Measurements from ENCODE around the gene OAT.

OAT gene

DNA sequence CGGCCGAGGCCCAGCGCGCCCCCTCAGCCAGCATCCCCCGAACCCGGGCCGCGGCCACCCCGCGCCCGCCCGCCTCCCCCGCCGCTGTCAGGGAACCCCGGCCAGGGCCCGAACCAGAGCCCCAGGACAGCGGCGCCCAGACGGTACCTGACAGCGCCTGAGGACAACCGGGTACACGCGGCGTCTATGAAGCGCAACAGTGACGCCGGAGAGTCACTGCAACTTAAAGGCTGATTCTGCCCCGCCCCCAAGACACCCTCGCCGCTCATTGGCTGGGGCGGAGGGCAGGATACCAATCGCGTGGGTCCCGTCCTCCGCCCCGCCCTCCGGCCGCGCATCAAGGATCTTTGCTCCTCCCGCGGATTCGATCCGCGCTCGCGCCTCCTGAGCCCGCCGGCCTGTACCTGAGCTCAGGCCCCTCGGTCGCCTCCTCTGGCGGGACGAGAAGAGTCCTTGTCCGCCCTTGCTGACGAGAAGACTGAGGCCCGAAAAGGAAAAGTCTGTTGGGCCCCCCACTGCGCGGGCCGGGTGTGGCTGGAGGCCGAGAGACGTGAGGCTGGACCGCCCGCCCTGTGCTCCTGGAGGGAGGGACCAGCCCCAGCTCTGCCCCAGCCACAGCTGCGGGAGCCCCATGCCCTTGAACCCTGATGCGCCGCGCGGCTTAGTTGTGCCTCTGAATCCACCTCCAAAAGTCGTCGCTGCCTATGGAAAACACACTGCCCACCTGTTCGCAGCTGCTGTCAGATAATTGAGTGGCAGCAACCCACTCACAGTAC is at the start of gene OAT:
TSS of gene OAT (minus strand) at position 198 of the 776 bp plus-strand sequence. CDS start 6,752 bp downstream, outside the sequence.
- H3K4me1 Mint-ChIP-seq (ENCODE audit: low read depth) = peaks cover 11% of the 10 kb centered on the region
- no peaks in the 10 kb centered on the region for H3K36me3 Mint-ChIP-seq (ENCODE audit: low read depth)
- peak within 1 kb of the TSS; percentile 57 for H3K27ac Mint-ChIP-seq
- peaks cover 43% of the 10 kb centered on the region for H3K27me3 Mint-ChIP-seq
- intact Hi-C loops (cut with micrococcal nuclease) = loop anchor here (5.0 kb wide), 1 partner anchor 43 kb away; the partner anchor contains the start of gene LHPP
- H3K9me3 Mint-ChIP-seq = no peaks in the 10 kb centered on the region
- peak within 1 kb of the TSS; percentile 77 for H3K4me3 Mint-ChIP-seq

DNA sequence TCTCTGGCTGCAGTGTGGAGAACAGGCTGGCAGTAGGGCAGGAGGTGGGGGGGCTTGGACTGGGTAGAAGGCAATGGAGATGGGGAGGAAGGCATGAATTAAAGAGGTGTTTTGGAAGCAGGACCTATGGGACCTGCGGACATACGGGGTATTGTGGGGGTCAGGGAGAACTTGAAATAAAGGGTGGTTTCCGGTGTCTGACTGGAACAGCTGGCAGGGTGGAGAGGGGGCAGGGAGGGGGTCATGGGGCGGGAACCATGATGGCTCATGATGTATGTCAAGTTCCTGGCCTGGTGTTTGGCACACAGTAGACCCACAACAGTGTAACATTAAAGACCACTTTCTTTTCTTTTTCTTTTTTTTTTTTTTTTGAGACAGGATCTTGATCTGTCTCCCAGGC is 48.4 kb upstream of the OAT start:
- peaks cover 15% of the 10 kb centered on the region for H3K4me1 Mint-ChIP-seq (ENCODE audit: low read depth)
- intact Hi-C loops (cut with micrococcal nuclease) = no loop called here
- no peaks in the 10 kb centered on the region for H3K27me3 Mint-ChIP-seq
- H3K4me3 Mint-ChIP-seq = no peak overlapping the region
- no peaks in the 10 kb centered on the region for H3K9me3 Mint-ChIP-seq
- no peak overlapping the region for H3K27ac Mint-ChIP-seq
- no peaks in the 10 kb centered on the region for H3K36me3 Mint-ChIP-seq (ENCODE audit: low read depth)

DNA sequence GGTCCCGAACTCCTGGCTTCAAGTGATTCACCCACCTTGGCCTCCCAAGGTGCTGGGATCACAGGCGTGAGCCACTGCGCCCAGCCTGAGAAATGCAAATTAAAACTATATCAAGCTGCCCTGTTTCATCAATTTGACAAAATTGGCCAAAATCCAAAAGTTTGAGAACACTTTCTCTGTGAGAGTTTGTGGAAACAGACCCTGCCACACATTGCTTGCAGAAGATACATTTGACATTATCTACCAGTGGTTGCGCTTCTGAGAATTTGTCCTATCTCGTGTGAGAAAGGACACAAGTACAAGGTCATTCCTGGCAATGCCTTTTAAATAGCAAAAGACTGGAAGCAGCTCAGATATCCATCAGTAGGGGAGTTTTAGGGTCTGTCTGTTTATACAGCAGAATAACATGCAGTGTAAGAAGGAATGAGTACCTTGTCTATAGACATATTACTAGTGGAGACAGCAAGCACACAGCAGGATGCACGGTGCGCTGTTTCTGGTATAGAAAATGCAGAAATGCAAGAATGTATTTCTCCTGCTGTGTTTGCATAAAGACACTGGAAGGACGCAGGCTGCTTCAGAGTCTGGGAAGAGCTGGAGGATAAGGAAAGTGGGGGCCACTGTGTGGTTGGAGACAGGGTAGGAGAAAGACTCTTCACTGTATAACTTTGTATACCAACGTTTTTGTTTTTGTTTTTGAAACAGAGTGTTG is 47.2 kb upstream of the OAT start:
- no peak overlapping the region for H3K4me3 Mint-ChIP-seq
- H3K36me3 Mint-ChIP-seq (ENCODE audit: low read depth) = no peaks in the 10 kb centered on the region
- peaks cover 21% of the 10 kb centered on the region for H3K4me1 Mint-ChIP-seq (ENCODE audit: low read depth)
- H3K9me3 Mint-ChIP-seq = no peaks in the 10 kb centered on the region
- intact Hi-C loops (cut with micrococcal nuclease) = no loop called here
- H3K27ac Mint-ChIP-seq = no peak overlapping the region
- no peaks in the 10 kb centered on the region for H3K27me3 Mint-ChIP-seq

DNA sequence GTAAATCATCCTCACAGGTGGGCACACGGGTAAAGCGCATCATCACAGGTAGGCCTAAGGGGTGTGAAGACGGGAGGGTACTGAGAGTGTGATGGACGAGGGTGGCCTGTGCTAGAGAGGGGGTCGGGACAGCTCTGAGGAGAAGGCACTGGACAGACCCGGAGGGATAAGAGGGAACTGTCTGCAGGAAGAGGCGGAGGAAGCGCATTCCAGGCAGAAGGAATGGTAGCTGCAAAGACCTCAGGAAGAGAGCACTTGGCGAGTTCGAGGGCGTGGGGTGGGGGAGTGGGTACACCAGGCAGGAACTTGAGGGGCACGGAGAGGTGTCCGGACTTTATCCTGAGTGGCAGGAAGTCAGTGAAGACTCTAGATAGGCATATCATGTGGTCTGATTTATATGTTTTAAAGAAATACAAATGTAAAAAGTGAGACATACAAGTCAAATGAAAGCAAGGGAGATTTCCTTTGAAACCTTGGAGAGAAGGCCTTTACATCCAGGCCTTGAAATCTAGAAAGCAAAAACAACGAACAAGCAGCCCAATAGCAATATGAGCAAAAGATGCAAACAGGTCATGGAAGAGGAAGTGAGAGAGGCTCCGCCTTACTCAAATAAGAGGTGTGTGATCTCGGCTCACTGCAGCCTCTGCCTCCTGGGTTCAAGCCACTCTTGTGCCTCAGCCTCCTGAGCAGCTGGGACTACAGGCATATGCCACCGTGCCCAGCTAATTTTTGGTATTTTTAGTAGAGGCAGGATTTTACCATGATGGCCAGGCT is 46.5 kb upstream of the OAT start:
- H3K4me3 Mint-ChIP-seq = no peak overlapping the region
- no peaks in the 10 kb centered on the region for H3K36me3 Mint-ChIP-seq (ENCODE audit: low read depth)
- peaks cover 21% of the 10 kb centered on the region for H3K4me1 Mint-ChIP-seq (ENCODE audit: low read depth)
- no peaks in the 10 kb centered on the region for H3K9me3 Mint-ChIP-seq
- intact Hi-C loops (cut with micrococcal nuclease) = no loop called here
- H3K27ac Mint-ChIP-seq = peak overlapping the region; percentile 36
- H3K27me3 Mint-ChIP-seq = no peaks in the 10 kb centered on the region

DNA sequence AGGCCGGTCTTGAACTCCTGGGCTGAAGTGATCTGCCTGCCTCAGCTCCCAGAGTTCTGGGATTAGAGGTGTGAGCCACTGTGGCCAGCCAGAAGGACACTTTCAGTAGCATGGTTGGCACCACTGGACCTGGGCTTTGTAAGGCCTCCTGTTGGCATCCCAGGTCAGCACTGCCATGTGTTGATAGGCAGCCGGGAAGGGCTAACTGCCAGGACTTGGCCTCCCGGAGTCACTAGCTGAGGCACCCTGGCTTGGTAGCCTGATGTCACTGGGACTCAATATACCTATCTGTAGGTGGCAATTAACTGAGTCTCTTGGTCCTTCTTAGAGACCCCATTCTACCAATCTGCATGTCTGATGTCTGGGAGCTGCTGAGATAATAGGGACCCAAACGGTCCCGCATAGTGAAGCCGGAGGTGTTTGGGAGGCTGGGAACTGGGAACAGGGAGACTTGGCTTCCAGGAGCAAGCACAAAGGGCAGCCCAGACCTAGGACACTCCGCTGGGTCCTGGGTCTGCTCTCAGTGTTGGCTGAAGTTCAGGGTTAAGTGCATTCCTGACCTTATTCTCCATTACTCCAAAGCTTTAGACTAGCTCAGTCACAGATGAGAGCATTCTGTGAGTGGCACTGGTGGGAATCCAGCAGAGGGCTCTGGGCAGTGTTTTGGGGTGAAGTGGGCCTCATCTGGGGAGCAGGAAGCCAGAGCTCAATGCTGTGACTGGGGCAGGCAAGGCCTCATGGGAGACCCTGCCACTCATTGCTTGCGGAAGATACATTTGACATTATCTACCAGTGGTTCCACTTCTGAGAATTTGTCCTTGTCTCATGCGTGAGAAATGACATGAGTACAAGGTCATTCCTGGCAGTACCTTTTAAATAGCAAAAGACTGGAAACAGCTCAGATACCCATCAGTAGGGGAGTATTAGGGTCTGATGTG is 45.6 kb upstream of the OAT start:
- H3K36me3 Mint-ChIP-seq (ENCODE audit: low read depth) = no peaks in the 10 kb centered on the region
- H3K9me3 Mint-ChIP-seq = no peaks in the 10 kb centered on the region
- peak overlapping the region; percentile 36 for H3K27ac Mint-ChIP-seq
- no peak overlapping the region for H3K4me3 Mint-ChIP-seq
- peaks cover 21% of the 10 kb centered on the region for H3K4me1 Mint-ChIP-seq (ENCODE audit: low read depth)
- intact Hi-C loops (cut with micrococcal nuclease) = loop anchor here (5.0 kb wide), 1 partner anchor 47 kb away; the partner anchor contains the start of gene OAT
- no peaks in the 10 kb centered on the region for H3K27me3 Mint-ChIP-seq

DNA sequence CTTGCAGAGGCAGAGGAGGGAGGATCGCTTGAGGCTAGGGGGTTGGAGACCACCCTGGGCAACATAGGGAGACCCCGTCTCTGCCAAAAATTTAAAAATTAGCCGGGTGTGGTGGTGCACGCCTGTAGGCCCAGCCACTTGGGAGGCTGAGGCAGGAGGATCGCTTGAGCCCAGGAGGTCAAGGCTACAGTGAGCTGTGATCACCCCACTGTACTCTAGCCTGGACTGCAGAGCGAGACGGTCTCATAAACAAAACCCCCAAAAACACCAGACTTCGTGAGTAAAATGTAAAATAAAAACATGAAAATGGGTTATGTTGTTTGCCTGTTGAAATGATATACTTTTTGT is 43.6 kb upstream of the OAT start:
- H3K4me1 Mint-ChIP-seq (ENCODE audit: low read depth) = peaks cover 21% of the 10 kb centered on the region
- H3K9me3 Mint-ChIP-seq = no peaks in the 10 kb centered on the region
- no peaks in the 10 kb centered on the region for H3K36me3 Mint-ChIP-seq (ENCODE audit: low read depth)
- peaks cover 11% of the 10 kb centered on the region for H3K27me3 Mint-ChIP-seq
- H3K27ac Mint-ChIP-seq = peak overlapping the region; percentile 87
- intact Hi-C loops (cut with micrococcal nuclease) = loop anchor here (5.0 kb wide), 1 partner anchor 45 kb away; the partner anchor contains the start of gene OAT
- H3K4me3 Mint-ChIP-seq = peak overlapping the region; percentile 82

DNA sequence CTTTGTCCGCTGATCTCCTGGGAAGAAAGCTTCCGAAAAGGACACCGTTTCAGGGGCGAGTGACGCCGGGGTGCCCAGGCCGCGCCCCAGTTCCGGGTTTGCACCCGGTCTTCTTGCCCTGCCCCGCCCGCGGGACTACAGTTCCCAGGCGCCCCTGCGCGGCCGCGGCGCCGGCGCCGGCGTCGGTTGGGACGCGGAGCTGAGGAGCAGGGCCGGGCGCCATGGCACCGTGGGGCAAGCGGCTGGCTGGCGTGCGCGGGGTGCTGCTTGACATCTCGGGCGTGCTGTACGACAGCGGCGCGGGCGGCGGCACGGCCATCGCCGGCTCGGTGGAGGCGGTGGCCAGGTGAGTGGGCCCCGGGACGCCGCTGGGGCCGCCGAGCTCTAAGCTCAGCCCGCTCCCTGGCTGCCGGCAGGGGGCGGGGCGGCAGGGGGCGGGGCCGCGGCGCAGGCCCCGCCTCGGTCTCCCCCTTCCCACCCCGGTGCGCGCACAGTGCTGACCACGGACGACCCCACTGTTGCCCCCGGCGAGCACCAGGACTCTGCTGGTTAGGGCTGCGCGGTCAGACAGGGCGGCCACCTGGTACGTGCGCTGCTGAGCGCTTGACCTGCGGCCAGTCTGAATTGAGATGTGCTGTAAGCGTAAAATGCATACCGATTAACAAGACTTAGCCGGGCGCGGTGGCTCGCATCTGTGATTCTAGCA is 43.1 kb upstream of the OAT start, which contains the start of gene LHPP:
TSS of gene LHPP (plus strand) at position 182 of the 706 bp plus-strand sequence. CDS start at position 222, 40 bp downstream.
- H3K27me3 Mint-ChIP-seq = peaks cover 15% of the 10 kb centered on the region

DNA sequence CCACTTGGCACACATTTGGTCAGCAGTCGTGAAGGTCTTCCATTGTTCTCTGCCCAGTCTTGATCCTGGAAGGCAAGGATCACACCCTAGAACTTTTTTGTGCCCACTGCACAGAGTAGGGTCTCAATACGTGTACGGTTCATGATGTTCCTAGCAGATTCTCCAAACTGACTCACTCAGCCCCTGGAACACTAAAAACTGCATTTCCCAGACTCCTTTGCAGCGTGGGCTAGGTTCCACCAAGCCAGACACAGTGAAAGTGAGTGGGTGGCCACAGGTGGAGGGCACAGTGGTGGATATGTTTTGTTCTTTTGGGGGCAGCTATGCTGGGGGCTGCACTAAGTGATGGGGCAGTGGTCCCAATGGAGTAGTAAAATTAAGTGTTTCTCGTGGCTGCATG is 41.4 kb upstream of the OAT start:
- H3K36me3 Mint-ChIP-seq (ENCODE audit: low read depth) = no peaks in the 10 kb centered on the region
- H3K4me3 Mint-ChIP-seq = no peak overlapping the region
- H3K27ac Mint-ChIP-seq = no peak overlapping the region
- intact Hi-C loops (cut with micrococcal nuclease) = loop anchor here (5.0 kb wide), 1 partner anchor 43 kb away; the partner anchor contains the start of gene OAT
- peaks cover 31% of the 10 kb centered on the region for H3K27me3 Mint-ChIP-seq
- H3K4me1 Mint-ChIP-seq (ENCODE audit: low read depth) = peaks cover 15% of the 10 kb centered on the region
- H3K9me3 Mint-ChIP-seq = no peaks in the 10 kb centered on the region

More for the DNA sequence above, 43.1 kb upstream of the OAT start, which contains the start of gene LHPP:
- Mint-ChIP-seq H3K4me1 (ENCODE audit: low read depth) (peaks cover 21% of the 10 kb centered on the region), H3K27ac (peak within 1 kb of the TSS; percentile 87), H3K36me3 (ENCODE audit: low read depth) (no peaks in the 10 kb centered on the region), H3K4me3 (peak within 1 kb of the TSS; percentile 82), H3K9me3 (no peaks in the 10 kb centered on the region)
- intact Hi-C loops (cut with micrococcal nuclease) = loop anchor here (5.0 kb wide), 1 partner anchor 44 kb away; the partner anchor contains the start of gene OAT

DNA sequence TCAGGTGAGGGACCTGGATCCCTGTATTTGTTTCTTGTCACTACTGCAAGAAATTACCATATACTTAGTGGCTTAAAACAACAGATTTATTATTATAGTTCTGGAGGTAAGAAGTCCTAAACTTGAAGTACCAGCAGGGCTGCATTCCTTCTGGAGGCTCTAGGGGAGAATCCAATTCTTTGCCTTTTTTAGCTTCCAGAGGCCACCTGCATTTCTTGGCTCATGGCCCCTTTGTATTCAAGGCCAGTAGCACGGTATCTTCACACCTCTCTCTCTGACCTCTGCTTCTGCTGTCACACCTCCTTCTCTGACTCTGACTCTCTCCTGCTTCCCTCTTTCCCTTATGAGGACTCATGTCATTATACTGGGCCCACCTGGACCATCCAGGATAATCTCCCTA is 40.7 kb upstream of the OAT start:
- peaks cover 39% of the 10 kb centered on the region for H3K27me3 Mint-ChIP-seq
- no peaks in the 10 kb centered on the region for H3K9me3 Mint-ChIP-seq
- intact Hi-C loops (cut with micrococcal nuclease) = no loop called here
- H3K4me3 Mint-ChIP-seq = no peak overlapping the region
- H3K27ac Mint-ChIP-seq = no peak overlapping the region
- peaks cover 7% of the 10 kb centered on the region for H3K4me1 Mint-ChIP-seq (ENCODE audit: low read depth)
- no peaks in the 10 kb centered on the region for H3K36me3 Mint-ChIP-seq (ENCODE audit: low read depth)

DNA sequence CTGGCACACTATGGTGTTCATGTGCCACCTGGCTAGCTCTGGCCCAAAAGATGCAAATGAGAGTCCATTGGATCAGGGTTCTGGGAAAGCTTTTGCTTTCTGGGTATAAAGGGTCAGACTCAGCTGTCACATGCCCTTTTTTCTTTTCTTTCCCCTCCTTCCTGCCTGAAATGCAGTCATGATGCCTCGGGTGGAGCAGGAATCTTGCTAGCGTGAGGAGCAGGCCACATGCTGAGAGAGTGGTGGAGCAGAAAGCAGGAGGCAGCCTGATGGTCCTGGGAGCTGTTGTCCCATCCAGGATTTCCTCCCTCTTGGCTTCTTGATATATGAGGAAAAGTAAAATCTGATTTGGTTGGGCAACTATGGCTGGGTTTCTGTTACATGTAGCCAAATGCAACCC is 40.2 kb upstream of the OAT start:
- H3K27me3 Mint-ChIP-seq = peaks cover 42% of the 10 kb centered on the region
- no peak overlapping the region for H3K4me3 Mint-ChIP-seq
- peaks cover 5% of the 10 kb centered on the region for H3K4me1 Mint-ChIP-seq (ENCODE audit: low read depth)
- intact Hi-C loops (cut with micrococcal nuclease) = no loop called here
- H3K27ac Mint-ChIP-seq = no peak overlapping the region
- H3K9me3 Mint-ChIP-seq = no peaks in the 10 kb centered on the region
- H3K36me3 Mint-ChIP-seq (ENCODE audit: low read depth) = no peaks in the 10 kb centered on the region

DNA sequence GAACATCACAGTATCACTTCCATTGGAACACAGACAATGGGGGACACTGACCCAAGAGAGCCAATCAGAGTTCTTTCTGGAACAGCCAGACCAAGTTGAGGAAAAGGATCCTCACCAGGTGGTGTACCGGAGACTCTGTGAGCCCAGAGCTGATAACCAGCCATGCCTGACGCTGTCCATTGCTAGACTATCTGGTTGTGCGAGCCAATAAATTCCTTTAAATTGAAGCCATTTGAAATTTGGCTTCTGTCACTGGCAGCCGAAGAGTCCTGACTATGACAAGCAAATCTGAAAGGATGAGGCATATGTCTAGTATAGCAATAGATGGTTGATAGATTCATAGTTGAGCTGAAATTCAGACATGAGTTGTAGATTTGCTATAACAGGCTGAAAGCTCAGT is 39.8 kb upstream of the OAT start:
- intact Hi-C loops (cut with micrococcal nuclease) = no loop called here
- Mint-ChIP-seq H3K4me3 (no peak overlapping the region), H3K27me3 (peaks cover 46% of the 10 kb centered on the region)

DNA sequence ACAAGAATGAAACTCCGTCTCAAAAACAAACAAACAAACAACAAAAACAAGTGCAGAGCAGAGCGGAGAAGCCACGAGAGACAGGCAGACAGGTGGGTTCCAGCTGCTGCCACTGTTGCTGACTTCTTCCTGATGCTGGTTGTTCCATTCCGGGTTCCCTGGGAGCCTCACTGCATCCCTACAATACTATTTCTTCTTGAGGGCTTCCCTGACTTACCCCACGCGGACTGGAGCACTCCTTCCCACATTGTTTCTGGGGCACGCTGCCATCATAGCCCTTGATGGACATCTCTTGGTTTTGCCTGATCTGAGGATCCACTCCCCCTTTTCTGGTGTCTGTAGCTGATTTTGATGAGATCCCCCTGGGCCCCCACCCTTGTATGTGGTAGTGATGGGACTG is 36.7 kb upstream of the OAT start:
- Mint-ChIP-seq H3K4me1 (ENCODE audit: low read depth) (no peaks in the 10 kb centered on the region), H3K27ac (no peak overlapping the region), H3K9me3 (no peaks in the 10 kb centered on the region), H3K36me3 (ENCODE audit: low read depth) (no peaks in the 10 kb centered on the region), H3K4me3 (no peak overlapping the region), H3K27me3 (peaks cover 77% of the 10 kb centered on the region)
- intact Hi-C loops (cut with micrococcal nuclease) = no loop called here

More for the DNA sequence above, 39.8 kb upstream of the OAT start:
- Mint-ChIP-seq H3K4me1 (ENCODE audit: low read depth) (peaks cover 5% of the 10 kb centered on the region), H3K9me3 (no peaks in the 10 kb centered on the region), H3K36me3 (ENCODE audit: low read depth) (no peaks in the 10 kb centered on the region), H3K27ac (no peak overlapping the region)
